Activated T-helper 2 cell treated with anti-CD3 and anti-CD28 coated beads, Interferon-gamma antibody, Interleukin-2, Interleukin-4, amounts not matched to agents 10 μg/mL and 5 μg/mL and 100 μg/mL, durations not matched to agents 14 hours and 24 hours and 36 hours (primary cell): ENCODE data around the gene MYO1A. TPM values are rescaled to one million over a fixed set of nuclear protein-coding genes. Genes with fewer than 3 reads are reported as not detected.
A peak's percentile ranks its signal among the peaks of the same experiment; 100 is the strongest.

Source experiments
- DNase-seq: peaks from one replicate; pipeline ENCODE4 v3.0.0; 2021; ENCODE audit warnings: low spot score
- H3K27ac Mint-ChIP-seq: one replicate; pipeline ENCODE4 v1.8.0; 2021; ENCODE audit warnings: mixed read lengths
- H3K27me3 Mint-ChIP-seq: one replicate; pipeline ENCODE4 v1.8.0; 2021; ENCODE audit warnings: low read depth, mixed read lengths
- H3K36me3 Mint-ChIP-seq: one replicate; pipeline ENCODE4 v1.8.0; 2021; ENCODE audit warnings: low read depth, mixed read lengths
- H3K4me1 Mint-ChIP-seq: one replicate; pipeline ENCODE4 v1.8.0; 2021; ENCODE audit warnings: low read depth, mixed read lengths
- H3K4me3 Mint-ChIP-seq: one replicate; pipeline ENCODE4 v1.8.0; 2021; ENCODE audit warnings: low read depth, mild to moderate bottlenecking, moderate library complexity, mixed read lengths
- H3K9me3 Mint-ChIP-seq: one replicate; pipeline ENCODE4 v1.8.0; 2021; ENCODE audit warnings: mixed read lengths
- intact Hi-C: fragments of 100-400 bp; cut with micrococcal nuclease; formaldehyde crosslinking; loops from one replicate; pipeline ENCODE4 v1.15.1; 2023
- total RNA-seq: library from RNA; stranded (reverse); gene quantifications from 2 replicates; pipeline ENCODE4 v1.2.3, GENCODE V29; 2022

Gene MYO1A
- total RNA-seq, 1 donor from 2014 or later = 4.2 TPM

- Mint-ChIP-seq H3K27ac (no peak overlapping the region), H3K9me3 (no peaks in the 10 kb centered on the region), H3K4me3 (no peak overlapping the region), H3K36me3 (no peaks in the 10 kb centered on the region), H3K27me3 (peaks cover 10% of the 10 kb centered on the region), H3K4me1 (peaks cover 25% of the 10 kb centered on the region)
- intact Hi-C loops = loop anchor here (5.0 kb wide), 1 partner anchor 34 kb away; no protein-coding TSS in a partner anchor
- DNase-seq = no peak
These were observed 37.1 kb downstream of the MYO1A start for GRCh38 chr12:57012600-57013465.

GRCh38 chr12:57011438-57012424 is 38.2 kb downstream of the MYO1A start:
- Mint-ChIP-seq H3K27me3 (peaks cover 10% of the 10 kb centered on the region), H3K4me3 (peak overlapping the region; percentile 10), H3K4me1 (peaks cover 34% of the 10 kb centered on the region), H3K27ac (peak overlapping the region; percentile 20), H3K9me3 (no peaks in the 10 kb centered on the region), H3K36me3 (no peaks in the 10 kb centered on the region)
- intact Hi-C loops = loop anchor here (2.0 to 5.0 kb wide), 2 partner anchors 15 to 36 kb away; no protein-coding TSS in a partner anchor
- DNase-seq = no peak

GRCh38 chr12:57010627-57011247 is 39.2 kb downstream of the MYO1A start:
- no peaks in the 10 kb centered on the region for H3K9me3 Mint-ChIP-seq
- intact Hi-C loops = loop anchor here (2.0 to 5.0 kb wide), 2 partner anchors 16 to 37 kb away; no protein-coding TSS in a partner anchor
- no peak for DNase-seq
- no peak overlapping the region for H3K4me3 Mint-ChIP-seq
- H3K4me1 Mint-ChIP-seq = peaks cover 36% of the 10 kb centered on the region
- H3K36me3 Mint-ChIP-seq = no peaks in the 10 kb centered on the region
- no peak overlapping the region for H3K27ac Mint-ChIP-seq
- H3K27me3 Mint-ChIP-seq = peaks cover 8% of the 10 kb centered on the region

- Mint-ChIP-seq H3K27me3 (peaks cover 8% of the 10 kb centered on the region), H3K27ac (no peak overlapping the region), H3K4me1 (peaks cover 43% of the 10 kb centered on the region), H3K36me3 (peaks cover 3% of the 10 kb centered on the region), H3K9me3 (no peaks in the 10 kb centered on the region), H3K4me3 (no peak overlapping the region)
- intact Hi-C loops = loop anchor here (2.0 to 5.0 kb wide), 4 partner anchors 17 to 172 kb away; partner anchors contain the start of gene LRP1
- DNase-seq = no peak
These were observed 39.8 kb downstream of the MYO1A start for GRCh38 chr12:57009949-57010626.

GRCh38 chr12:57008178-57008577 is 41.8 kb downstream of the MYO1A start:
- H3K4me3 Mint-ChIP-seq = no peak overlapping the region
- H3K4me1 Mint-ChIP-seq = peaks cover 46% of the 10 kb centered on the region
- DNase-seq = no peak
- H3K27ac Mint-ChIP-seq = peak overlapping the region; percentile 89
- H3K36me3 Mint-ChIP-seq = peaks cover 18% of the 10 kb centered on the region
- H3K27me3 Mint-ChIP-seq = no peaks in the 10 kb centered on the region
- no peaks in the 10 kb centered on the region for H3K9me3 Mint-ChIP-seq
- intact Hi-C loops = loop anchor here (1.0 to 5.0 kb wide), 4 partner anchors 56 to 174 kb away; partner anchors contain the start of gene LRP1

GRCh38 chr12:57006809-57007475 is 43.0 kb downstream of the MYO1A start:
- no peaks in the 10 kb centered on the region for H3K27me3 Mint-ChIP-seq
- intact Hi-C loops = loop anchor here (5.0 kb wide), 2 partner anchors 120 to 175 kb away; partner anchors contain the start of gene LRP1
- peak overlapping the region; percentile 89 for H3K27ac Mint-ChIP-seq

GRCh38 chr12:57005980-57006808 is 43.7 kb downstream of the MYO1A start, which contains the start of gene ZBTB39:
Gene ZBTB39 (minus strand): TSS chr12:57006546. CDS start chr12:57004917, 1,629 bp downstream.
- intact Hi-C loops = loop anchor here (5.0 kb wide), 2 partner anchors 121 to 176 kb away; partner anchors contain the start of gene LRP1
- DNase-seq = peak; percentile 60
- H3K36me3 Mint-ChIP-seq = peaks cover 36% of the 10 kb centered on the region
- H3K27me3 Mint-ChIP-seq = no peaks in the 10 kb centered on the region
- H3K4me1 Mint-ChIP-seq = peaks cover 39% of the 10 kb centered on the region
- H3K27ac Mint-ChIP-seq = peak within 1 kb of the TSS; percentile 89
- peak within 1 kb of the TSS; percentile 95 for H3K4me3 Mint-ChIP-seq
- no peaks in the 10 kb centered on the region for H3K9me3 Mint-ChIP-seq

More at GRCh38 chr12:57006809-57007475, 43.0 kb downstream of the MYO1A start:
- Mint-ChIP-seq H3K36me3 (peaks cover 28% of the 10 kb centered on the region), H3K9me3 (no peaks in the 10 kb centered on the region), H3K4me1 (peaks cover 41% of the 10 kb centered on the region), H3K4me3 (peak overlapping the region; percentile 86)
- DNase-seq = no peak

GRCh38 chr12:57004651-57005050 is 45.3 kb downstream of the MYO1A start:
- no peaks in the 10 kb centered on the region for H3K27me3 Mint-ChIP-seq
- H3K4me3 Mint-ChIP-seq = no peak overlapping the region
- no peak overlapping the region for H3K27ac Mint-ChIP-seq
- peaks cover 47% of the 10 kb centered on the region for H3K4me1 Mint-ChIP-seq
- H3K9me3 Mint-ChIP-seq = no peaks in the 10 kb centered on the region
- H3K36me3 Mint-ChIP-seq = peaks cover 47% of the 10 kb centered on the region
- intact Hi-C loops = loop anchor here (5.0 kb wide), 2 partner anchors 123 to 178 kb away; partner anchors contain the start of gene LRP1
- no peak for DNase-seq

- peaks cover 56% of the 10 kb centered on the region for H3K4me1 Mint-ChIP-seq
- no peak overlapping the region for H3K27ac Mint-ChIP-seq
- intact Hi-C loops = no loop called here
- no peaks in the 10 kb centered on the region for H3K9me3 Mint-ChIP-seq
- peak overlapping the region; percentile 34 for H3K4me3 Mint-ChIP-seq
- H3K36me3 Mint-ChIP-seq = peaks cover 53% of the 10 kb centered on the region
- no peaks in the 10 kb centered on the region for H3K27me3 Mint-ChIP-seq
- DNase-seq = no peak
These were observed 46.5 kb downstream of the MYO1A start for GRCh38 chr12:57003395-57003794.

- H3K27ac Mint-ChIP-seq = no peak overlapping the region
- H3K27me3 Mint-ChIP-seq = no peaks in the 10 kb centered on the region
- H3K4me3 Mint-ChIP-seq = no peak overlapping the region
- peaks cover 61% of the 10 kb centered on the region for H3K36me3 Mint-ChIP-seq
- no peaks in the 10 kb centered on the region for H3K9me3 Mint-ChIP-seq
- H3K4me1 Mint-ChIP-seq = peaks cover 42% of the 10 kb centered on the region
- DNase-seq = peak; percentile 61
- intact Hi-C loops = loop anchor here (1.0 kb wide), 1 partner anchor 244 kb away; no protein-coding TSS in a partner anchor
These were observed 48.5 kb downstream of the MYO1A start for GRCh38 chr12:57001448-57001906.
